HG02852 (cell line): ENCODE data around the gene ABHD6.
"Not testable (repeated sequence)": the region's sequence is repeated elsewhere in the genome, so short reads cannot be mapped to it uniquely, and the experiment has no call there.

Experiments used
- ATAC-seq: cut with Tn5 transposase; IDR thresholded peaks from one replicate; pipeline ENCODE4 v1.9.1; 2021; ENCODE audit warnings: mild to moderate bottlenecking, moderate library complexity; ENCODE audit not compliant: unreplicated experiment

ABHD6 gene

DNA sequence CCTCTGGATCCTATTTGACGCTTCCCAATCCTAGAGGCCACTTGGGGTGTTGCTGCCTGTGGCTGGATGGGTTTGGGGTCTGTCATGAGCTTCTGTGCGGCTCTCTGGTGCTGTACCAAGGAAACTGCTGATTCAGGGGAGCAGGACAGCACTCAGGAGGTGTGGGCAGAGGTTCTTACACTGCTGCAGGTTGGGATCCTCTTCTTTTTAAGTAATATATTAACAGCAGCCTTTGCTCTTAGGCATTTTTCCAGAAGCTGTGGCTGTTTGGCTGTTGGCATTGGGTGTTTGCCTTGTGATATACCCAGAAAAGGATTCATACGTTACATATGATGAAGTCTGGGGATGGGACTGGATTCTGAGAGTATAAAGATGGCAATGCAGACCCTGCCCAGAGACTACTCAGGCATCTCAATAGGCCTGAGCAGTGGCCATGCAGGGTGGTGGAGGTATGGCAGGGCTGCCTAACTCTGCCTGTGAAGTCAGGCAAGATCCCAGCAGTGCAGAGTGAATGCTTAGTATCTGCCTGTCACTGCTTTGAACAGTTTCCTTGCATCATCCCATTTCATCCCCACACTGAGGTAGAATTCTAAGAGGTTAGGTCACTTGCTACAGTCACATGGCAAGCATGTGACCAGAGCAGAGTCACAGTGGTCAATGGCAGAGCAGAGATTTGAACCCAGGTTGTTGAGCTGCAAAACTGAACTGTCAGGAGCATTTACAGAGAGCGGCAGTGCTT lies 3.9 kb downstream of the ABHD6 start:
- ATAC-seq, result no peak

DNA sequence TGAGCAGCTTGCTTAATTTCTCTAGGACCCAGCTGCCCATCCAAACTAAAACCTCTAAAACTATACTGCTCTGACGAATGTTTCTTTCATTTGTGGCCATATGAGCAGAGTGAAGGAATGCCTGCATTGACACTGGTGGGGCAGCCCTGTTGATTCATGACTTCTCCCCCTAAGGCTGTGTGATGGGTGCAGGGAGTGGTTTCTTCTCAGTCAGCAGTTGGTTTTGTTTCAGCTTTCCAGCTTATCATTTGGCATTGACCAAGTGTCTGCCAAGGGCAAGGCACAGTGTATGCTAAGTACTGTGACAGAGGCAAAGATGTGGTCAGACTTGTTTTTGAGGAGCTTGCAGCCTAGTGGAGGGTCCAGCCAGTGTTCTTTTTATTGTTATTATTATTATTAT lies 4.7 kb downstream of the ABHD6 start:
- no peak for ATAC-seq

DNA sequence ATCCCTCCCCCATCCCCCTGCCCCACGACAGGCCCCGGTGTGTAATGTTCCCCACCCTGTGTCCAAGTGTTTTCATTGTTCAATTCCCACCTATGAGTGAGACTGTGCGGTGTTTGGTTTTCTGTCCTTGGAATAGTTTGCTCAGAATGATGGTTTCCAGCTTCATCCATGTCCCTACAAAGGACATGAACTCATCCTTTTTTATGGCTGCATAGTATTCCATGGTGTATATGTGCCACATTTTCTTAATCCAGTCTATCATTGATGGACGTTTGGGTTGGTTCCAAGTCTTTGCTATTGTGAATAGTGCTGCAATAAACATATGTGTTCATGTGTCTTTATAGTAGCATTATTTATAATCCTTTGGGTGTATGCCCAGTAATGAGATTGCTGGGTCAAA lies 5.3 kb downstream of the ABHD6 start:
- not testable (repeated sequence) for ATAC-seq

DNA sequence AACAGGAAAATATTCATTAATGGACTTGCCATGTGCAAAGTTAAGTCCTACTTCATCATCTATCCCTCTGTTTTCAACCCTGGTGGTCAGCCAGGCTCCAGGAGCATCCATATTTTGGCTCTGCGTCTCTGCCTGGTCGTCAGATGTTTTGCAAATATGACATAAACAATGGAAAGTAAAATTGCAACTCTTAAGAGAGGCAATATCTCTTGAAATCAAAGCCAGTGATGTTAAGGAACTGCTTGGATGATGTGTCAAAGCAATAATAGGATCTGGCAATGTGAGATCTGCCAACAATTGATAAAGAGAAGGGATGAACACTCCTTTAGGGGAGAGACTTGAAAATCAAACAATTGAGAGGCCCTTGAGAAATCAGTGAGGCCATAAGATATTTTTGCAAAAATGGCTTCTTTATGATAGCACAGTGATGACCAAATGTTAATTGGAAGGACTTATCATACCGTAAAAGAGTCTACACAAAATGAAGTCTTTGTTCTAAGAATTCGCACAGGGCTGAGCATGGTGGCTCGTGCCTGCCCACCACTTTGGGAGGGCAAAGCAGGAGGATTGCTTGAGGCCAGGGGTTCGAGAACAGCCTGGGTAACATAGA lies 6.5 kb downstream of the ABHD6 start:
- no peak for ATAC-seq

DNA sequence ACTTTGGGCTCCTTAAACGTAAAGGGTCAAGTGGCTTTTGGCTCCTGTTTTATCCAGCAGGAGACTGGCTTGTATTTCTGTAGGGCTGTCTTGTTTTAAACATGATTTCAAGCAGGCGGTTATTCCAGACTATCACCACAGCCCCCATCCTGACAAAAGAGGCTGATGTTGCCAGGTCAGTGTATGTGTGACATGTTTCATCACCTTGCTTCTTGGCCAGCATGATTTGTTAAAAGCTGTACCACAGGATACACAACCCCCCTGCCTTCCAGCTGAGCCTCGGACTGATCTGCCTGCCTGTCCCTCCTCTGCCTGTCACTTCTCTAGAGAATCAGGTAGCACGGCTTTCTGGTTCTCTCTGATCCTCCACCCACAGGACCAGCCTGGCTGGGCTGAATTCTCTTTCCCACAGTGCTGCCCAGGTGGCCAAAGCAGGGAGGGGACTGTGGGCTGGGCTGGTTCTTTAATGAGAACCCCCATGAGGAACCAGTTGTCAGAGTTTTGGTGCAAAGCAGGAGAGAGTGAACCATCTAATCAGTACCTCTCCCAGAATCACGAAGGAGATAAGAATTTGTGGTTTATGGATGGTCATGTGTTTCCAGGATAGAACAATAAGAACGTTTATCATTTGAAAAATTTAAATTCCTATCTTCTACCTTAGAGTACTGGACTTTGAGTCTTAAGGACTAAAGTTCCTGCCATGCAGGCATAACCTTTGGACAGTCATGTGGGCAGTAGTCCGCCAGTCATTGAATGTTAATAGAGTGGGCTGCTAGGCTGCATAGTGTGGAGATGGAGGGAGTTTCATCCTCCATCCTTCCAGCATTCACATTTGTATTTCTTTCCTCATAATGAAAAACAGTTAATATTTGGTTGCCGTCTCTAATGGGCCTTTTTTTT lies 8.8 kb downstream of the ABHD6 start:
- ATAC-seq, result no peak

DNA sequence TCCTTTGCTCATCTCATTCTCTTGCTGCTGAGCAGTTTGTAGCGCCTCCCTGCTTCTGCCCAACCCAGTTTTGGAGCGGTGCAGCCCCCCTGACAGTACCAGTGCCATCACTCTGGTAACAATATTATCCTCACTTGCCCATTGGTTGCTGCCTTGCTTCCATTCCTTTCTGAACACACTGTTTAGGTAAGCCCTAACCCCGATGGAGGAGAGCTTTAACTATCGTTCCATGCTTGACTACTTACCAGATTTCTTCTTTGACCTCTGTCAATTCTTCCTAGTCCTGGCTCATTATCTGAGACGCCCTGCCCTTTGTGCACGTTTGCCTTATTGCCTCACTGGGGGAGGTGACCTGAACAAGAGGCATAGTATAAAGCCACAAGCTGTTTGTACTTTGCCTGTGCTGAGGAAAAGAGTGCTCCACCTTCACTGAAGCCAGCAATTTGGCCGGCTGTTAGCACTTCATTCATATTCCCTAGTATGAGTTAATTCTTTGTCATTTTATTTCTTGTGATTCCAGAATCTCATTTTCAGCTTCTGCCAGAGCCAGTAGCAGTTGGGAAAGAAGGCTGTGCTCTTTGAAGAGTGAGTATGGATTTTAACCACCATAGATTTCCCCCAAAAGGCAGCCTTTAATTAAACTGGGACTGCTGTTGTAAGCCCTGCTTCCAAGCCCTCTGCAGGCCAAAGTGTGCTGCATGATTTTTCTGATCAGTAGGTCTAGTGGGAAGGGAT lies 11.9 kb downstream of the ABHD6 start:
- ATAC-seq, result no peak

DNA sequence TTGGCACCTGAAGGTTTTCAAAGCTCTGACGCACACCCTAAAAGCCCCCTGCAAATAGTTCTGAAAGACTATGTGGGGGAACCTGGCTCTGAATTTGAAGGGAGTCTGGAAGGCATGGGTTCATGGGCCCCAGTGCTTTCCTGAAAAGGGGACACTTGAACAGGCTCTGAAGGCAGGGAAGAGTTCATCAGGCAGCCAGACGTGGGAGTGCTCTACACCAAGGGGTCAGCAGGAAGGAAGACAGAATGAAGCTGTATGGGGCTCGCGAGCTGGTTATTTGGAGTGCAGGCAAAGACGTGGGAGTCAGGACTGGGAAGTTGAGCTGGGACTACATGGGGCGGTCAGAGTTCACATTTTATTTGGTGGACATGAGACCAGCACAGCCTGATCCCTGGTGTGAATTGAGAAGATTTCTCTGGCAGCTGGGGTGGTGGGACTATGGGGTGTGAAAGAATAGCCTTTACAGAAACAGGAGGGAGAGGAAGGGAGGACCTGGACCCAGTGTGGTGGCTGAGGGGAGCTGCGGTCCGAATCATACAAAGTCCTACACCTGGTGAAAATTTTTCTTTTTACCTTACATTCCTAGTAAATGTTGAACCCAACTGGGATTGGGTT lies 12.6 kb downstream of the ABHD6 start:
- no peak for ATAC-seq

DNA sequence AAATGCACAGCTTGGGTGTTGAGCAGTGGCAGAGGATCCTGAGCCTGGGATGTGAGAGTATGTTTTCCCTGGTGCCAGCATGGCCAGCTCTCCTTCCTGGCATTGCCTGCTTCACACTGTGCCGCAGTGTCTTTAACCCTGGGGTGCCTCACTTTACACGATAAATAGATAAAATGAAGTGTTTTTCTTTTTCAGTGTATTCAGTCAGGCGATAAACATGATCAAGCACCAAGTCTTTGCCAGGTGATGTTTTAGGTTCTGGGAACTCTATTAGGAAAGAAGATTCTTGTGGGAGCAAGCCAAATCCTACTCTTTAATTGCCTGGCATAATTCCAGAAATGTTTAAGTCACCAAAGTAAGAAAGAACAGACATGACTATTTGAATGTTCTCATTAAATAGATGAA lies 14.0 kb downstream of the ABHD6 start:
- ATAC-seq, result no peak

DNA sequence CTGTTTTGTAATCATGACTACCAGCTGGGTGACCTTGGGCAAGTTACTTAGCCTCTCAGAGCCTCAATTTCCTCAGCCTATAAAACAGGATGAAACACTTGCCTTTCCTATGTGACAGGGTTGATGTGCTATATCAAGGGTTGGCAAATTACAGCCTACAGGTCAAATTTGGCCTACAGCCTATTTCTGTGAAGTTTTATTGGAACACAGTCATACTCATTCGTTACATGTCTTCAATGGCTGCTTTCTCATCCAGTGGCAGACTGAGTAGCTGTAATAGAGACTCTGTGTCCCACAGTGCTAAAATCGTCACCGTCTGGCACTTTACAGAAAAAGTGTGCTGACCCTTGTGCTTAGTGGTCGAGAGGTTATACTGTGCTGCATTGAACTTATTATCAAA lies 16.6 kb downstream of the ABHD6 start:
- ATAC-seq, result no peak

DNA sequence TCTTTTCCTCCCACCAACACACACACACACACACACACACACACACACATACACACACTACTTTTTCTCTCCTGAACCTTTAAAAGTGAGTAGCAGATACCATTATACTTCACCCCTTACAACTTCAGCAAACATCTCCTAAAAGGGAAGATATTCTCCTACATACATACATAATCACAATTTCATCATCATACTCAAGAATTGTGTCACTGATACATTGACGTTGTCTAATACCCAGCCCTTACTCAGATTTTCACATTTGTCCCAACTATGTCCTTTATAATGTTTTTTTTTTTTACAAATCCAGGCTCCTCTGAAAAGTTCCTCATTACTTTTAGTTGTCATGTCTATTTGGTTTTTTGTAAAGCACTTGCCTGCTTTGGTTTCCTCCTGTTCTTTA lies 18.5 kb downstream of the ABHD6 start:
- no peak for ATAC-seq

DNA sequence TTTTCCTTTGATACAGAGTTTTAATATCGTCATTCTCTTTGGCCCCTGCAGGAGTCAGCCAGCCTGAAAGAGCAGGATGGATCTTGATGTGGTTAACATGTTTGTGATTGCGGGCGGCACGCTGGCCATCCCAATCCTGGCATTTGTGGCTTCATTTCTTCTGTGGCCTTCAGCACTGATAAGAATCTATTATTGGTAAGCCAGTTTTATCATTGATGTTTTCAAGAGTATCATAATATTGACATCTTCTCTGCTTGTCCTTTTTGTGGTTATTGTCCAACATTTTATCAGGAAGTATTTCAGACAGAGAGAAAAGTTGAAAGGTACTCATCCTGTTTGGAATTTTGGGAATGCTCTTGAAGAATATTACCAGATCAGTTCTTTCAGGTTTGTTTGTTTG lies 18.9 kb downstream of the ABHD6 start:
- no peak for ATAC-seq

DNA sequence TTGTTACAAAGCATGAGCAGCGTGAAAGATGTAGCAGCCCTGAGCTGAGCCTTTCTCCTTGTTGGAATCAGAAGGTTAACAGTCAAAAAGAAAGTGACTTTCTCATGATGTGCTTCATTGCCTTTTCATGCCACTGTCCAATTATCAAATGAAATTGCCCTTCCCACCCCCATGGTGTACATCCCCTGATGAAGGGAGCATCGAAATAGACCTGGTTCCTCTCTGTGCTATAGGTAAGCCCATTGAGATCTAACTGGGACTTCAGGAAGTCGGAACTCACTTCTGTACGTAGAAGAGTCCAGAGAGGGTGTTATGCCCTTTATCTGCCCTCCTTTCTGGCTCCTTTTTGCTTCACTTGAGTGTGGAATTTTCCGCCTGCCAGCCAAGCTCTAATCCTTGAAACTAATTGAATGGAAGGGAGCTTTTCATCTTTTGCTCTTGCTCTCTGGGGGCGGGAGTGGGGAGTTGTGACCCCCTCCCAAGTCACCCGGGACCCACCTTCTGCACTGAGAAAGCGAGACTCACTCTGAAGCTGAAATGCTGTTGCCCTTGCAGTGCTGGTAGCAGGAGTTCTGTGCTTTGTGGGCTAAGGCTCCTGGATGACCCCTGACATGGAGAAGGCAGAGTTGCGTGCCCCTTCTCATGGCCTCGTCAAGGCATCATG lies 20.9 kb downstream of the ABHD6 start:
- ATAC-seq, result no peak

DNA sequence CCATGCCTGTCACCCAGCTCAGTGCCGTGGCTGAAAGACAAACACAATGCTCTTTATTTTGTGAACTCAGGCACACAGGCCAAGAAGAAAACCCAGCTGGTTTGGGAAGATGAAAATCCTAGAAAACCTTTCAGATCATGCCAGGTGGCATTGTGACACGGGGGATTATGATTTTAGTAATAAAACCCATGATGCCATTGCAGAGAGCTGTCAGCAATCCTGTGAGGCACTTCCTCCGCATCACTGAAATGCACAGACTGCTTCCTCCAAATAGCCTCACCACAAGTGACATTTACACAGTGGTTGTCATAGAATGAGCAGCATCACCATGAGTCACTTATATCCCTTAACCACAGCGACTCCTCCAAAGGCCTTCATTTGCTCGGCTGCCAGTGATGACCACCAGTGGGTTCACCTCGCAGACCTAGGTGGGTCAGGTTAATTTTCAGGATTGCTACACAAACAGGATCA lies 22.7 kb downstream of the ABHD6 start:
- ATAC-seq, result no peak

DNA sequence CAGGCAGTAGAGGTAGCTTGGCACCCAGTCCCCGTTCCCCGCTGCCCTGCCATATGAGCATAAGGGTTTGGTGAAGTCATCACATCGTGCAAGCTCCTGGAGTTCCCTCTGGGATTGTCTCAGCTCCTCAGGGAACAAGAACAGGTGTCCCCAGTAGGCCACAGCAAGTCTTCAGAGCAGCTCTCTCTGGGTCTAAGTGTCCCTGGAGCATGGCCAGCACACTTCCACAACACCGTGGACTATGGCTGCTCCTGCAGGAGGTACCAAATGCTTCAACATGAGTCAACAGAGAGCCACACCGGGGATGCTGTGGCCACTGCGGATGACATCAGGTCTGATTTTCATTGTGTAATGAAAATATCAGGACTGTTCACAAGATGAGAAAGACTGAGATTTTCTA lies 23.1 kb downstream of the ABHD6 start:
- no peak for ATAC-seq

DNA sequence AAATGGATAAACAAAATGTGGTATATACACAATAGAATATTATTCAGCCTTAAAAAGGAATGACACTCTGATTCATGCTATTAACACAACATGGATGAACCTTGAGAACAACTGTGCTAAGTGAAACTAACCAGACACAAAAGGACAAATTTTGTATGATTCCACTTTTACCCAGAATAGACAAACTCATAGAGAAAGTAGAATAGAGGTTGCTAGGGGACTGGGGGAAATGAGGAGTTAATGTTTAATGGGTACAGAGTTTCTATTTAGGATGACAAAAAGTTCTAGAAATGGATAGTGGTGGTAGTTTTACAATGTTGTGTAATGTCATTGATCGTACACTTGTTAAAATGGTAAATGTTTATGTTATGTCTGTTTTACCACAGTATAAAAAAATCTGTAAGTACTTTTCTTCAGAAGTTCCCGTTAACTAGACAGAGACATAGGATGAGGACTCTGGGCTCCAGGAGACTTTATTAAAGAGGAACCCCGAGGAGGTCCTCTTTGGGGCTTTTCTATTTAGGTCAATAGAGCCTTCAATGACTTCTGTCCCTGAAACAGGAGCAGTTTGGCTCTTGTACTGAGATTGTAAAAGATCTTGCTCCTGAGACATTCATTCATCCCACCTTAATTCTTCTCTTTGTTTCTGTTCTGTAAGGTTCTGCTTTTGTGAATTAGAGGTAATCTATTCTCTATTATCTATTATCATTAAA lies 24.5 kb downstream of the ABHD6 start:
- ATAC-seq, result no peak

DNA sequence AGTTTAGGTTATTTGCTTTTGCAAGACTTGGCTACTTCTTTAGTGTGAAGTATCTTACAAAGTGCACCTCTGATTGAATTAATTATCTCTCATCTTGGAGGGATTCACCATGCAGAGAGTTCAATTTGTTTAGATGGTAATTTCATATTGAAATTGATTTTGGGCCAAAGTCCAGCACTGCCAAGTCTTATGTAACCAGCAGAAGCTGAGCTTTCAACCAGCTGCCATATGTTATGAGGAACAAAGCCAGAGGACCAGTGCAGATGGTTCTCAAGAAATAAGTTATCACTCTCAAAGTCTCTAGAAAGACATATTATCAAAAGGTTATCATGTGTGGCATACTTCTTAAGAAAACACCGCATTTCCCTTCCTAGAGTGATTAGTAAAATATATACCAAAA lies 29.0 kb downstream of the ABHD6 start:
- ATAC-seq, result no peak

DNA sequence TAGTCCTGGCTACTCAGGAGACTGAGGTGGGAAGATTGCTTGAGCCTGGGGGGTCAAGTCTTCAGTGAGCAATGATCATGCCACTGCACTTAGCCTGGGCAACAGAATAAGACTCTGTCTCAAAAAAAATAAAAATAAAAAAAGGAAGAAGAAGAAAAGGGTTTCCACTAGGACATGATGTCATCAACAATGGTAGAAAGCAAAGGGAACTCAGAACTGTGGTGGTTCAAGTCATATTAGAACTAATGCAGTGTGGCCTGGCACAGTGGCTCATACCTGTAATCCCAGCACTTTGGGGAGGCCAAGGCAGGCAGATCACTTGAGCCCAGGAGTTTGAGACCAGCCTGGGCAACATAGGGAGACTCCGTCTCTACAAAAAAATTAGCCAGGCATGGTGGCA lies 30.0 kb downstream of the ABHD6 start:
- not testable (repeated sequence) for ATAC-seq

DNA sequence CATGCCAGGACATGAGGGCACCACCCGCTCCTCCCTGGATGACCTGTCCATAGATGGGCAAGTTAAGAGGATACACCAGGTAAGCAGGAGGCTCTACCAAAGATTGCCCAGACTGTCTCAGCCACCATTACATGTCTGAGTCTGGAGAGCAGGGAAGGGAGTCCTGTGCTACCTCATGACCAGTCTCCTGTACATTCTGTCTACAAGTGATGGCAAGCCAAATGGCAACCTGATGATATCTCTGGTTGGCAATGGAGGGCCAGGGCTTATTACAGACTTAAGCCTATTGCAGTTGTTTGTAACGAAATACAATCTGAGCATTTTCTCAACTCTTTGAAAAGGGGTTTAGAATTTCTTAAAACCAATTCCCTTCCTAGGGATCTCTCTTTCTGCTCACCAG lies 31.8 kb downstream of the ABHD6 start:
- no peak for ATAC-seq

DNA sequence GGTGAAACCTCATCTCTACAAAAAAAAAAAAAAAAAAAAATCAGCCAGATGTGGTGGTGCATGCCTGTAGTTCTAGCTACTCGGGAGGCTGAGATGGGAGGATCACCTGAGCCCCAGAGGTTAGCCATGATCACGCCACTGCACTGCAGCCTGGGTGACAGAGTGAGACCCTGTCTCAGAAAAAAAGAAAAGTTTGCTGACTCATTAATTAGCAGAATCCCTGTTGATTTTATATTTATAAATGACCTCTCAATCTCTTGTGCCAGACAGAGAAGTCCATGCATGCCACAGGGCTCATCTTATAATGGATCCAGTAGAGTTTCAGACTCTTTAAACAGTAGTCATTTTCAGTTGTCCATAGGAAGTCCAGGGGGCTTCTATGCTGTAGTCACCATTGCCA lies 32.9 kb downstream of the ABHD6 start:
- ATAC-seq, result no peak
